Measurements from ENCODE around the gene CISH.

CISH gene

DNA sequence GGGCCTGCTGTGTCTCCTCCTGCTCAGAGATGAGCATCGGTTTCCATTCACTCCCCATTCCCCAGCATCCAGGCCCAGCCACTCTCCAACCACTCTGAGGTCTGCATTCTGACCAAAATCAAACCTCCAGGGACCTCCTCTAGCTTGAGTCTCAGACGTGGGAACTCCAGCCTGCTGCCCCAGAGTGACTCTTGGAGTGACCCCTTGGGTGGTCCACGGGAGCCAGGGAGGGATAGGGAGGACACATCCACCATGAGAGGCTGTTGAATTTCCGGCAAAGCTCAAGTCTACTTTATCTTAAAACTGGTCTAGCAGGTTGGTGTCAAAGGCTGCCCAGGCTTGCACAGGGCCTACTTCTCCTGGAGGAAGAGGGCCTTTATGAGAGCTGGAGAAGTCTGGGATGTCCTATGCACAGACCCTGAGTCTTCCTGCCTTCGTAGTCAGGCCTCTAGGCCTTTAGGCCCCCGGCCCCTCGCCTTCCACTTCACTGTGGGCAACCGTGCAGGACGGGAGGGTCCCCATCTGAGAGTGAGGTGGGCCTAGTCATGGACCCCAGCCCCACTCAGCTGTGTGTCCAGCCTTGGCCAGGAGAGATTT lies 8.9 kb downstream of the CISH start:
- in situ Hi-C loops (cut with HindIII; ENCODE audit: low sequenced_read_pairs) = no loop called here
- TF ChIP-seq, protein P1, sequence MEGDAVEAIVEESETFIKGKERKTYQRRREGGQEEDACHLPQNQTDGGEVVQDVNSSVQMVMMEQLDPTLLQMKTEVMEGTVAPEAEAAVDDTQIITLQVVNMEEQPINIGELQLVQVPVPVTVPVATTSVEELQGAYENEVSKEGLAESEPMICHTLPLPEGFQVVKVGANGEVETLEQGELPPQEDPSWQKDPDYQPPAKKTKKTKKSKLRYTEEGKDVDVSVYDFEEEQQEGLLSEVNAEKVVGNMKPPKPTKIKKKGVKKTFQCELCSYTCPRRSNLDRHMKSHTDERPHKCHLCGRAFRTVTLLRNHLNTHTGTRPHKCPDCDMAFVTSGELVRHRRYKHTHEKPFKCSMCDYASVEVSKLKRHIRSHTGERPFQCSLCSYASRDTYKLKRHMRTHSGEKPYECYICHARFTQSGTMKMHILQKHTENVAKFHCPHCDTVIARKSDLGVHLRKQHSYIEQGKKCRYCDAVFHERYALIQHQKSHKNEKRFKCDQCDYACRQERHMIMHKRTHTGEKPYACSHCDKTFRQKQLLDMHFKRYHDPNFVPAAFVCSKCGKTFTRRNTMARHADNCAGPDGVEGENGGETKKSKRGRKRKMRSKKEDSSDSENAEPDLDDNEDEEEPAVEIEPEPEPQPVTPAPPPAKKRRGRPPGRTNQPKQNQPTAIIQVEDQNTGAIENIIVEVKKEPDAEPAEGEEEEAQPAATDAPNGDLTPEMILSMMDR (IDR thresholded peaks at IDR 0.05; ENCODE audit: low read depth, low read length, missing control alignments) = no peak
- no peak for DNase-seq (ENCODE audit: low read depth)
- H3K4me3 ChIP-seq (ENCODE audit: low read depth, low read length) = no peak overlapping the region

DNA sequence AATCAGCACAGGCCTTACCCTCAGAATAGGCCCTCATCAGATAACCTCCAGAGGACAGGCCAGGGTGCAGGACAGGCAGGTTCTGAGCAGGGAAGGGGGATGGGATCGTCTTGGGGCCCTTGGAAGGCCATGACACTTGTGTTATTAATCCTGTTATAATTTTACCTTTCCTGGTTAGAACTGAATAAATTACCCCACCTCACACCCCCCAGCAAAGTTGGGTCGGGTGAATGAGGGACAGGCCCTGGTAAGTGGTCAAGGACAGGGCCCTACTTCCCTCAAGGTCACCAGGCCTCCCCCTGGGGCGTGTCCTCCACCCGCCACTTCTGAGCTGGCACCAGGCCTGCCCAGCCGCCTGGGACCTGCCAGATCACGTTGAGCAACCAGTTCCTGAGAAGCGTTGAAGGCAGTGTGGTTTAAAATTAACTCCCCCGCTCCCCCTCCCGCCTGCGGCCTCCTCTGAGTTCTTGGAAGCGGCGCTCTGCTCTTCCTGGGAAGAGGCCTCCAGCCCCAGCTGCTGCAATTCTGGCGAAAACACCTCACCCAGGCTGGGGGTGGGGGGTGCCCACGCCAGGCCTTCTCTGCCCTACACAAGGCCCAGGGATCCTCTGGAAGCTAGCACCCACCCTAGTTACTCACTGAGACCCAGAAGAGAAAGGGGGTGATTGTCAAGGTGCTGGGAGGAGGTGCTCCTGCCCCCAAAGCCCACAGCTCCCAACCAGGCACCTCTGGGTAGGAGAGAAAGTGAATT lies 10.6 kb downstream of the CISH start:
- DNase-seq (ENCODE audit: low read depth) = peak; percentile 90
- no peak overlapping the region for H3K4me3 ChIP-seq (ENCODE audit: low read depth, low read length)
- TF ChIP-seq, protein P1 (IDR thresholded peaks at IDR 0.05; ENCODE audit: low read depth, low read length, missing control alignments) = no peak
- in situ Hi-C loops (cut with HindIII; ENCODE audit: low sequenced_read_pairs) = no loop called here

DNA sequence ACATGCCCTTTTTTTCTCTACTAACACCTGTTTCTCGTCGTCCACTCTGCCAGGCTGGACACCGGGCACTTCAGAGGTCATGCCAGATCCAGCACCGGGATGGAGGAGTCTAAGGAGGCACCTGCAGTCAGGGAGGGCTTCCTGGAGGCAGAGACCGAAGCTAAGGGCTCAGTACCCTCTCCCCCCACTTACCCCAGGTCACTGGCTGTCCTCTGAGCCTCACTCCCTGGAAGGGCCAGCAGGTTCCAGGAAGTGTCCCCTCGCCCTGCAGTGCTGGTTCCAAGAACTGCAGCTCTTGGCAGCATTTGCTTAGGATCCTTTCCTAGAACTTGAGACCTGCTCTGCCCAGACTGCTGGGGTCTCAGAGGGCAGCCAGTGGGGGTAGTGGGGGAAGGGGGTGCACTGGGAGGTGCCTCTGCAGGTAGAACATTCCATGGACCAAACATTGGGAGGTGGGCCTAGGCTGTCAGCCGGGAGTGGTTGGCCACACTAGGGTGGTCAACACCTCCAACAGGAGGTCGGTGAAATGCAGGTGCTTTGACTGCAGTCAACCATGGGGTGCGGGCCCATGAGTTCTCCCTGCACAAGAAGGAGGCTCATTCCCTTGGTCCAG lies 11.3 kb downstream of the CISH start:
- DNase-seq (ENCODE audit: low read depth) = no peak
- in situ Hi-C loops (cut with HindIII; ENCODE audit: low sequenced_read_pairs) = no loop called here
- TF ChIP-seq, protein P1 (IDR thresholded peaks at IDR 0.05; ENCODE audit: low read depth, low read length, missing control alignments) = no peak
- no peak overlapping the region for H3K4me3 ChIP-seq (ENCODE audit: low read depth, low read length)

DNA sequence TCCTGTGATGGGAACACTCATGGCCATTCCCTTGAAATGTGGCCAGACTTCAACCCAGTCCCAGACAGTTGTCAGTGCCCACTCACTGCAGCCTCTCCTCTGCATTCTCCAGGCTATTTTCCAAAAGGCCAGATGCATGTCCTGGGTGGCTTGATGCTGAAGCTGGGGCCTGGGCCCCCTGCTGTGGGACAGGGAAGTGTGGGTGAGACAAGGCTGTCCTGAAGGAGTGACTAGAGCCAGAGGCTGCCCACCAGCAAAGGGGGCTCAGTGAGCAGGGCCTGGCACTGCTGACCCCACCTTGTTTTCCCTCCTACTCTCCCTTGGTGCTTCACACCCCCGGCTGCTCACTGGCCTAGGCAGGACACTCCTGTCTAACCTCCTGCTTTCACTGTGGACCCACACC lies 11.9 kb downstream of the CISH start:
- in situ Hi-C loops (cut with HindIII; ENCODE audit: low sequenced_read_pairs) = no loop called here
- TF ChIP-seq, protein P1 (IDR thresholded peaks at IDR 0.05; ENCODE audit: low read depth, low read length, missing control alignments) = no peak
- no peak overlapping the region for H3K4me3 ChIP-seq (ENCODE audit: low read depth, low read length)
- DNase-seq (ENCODE audit: low read depth) = no peak

DNA sequence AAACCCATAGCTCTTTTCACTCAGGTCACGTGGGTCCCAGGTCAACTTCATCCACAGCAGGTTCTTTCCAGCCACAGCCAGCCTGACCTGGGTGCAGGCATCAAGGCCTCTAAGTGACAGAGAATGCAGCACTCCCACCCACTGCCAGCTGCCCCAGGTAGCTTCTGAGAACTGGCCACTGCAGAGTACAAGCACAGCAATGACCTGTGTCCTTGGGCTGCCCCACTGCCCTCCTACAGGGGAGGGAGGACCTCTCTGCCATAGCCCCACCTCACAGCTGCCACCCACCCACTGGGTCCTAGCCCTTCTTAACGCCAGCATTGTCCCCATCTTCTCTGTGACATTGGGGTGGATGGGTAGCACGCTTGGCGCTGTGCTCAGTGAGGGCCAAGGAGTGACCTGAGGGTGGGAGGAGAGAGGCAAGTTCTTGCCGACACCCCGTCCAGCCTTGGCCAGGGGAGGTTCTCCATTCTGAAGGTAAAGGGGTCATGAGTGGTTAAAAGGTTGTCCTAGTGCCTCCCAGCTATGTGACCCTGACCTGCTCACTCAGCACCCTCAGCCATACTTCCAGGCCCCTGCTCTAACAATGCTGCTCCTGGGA lies 12.4 kb downstream of the CISH start:
- in situ Hi-C loops (cut with HindIII; ENCODE audit: low sequenced_read_pairs) = no loop called here
- no peak overlapping the region for H3K4me3 ChIP-seq (ENCODE audit: low read depth, low read length)
- no peak for DNase-seq (ENCODE audit: low read depth)
- TF ChIP-seq, protein P1 (IDR thresholded peaks at IDR 0.05; ENCODE audit: low read depth, low read length, missing control alignments) = no peak

DNA sequence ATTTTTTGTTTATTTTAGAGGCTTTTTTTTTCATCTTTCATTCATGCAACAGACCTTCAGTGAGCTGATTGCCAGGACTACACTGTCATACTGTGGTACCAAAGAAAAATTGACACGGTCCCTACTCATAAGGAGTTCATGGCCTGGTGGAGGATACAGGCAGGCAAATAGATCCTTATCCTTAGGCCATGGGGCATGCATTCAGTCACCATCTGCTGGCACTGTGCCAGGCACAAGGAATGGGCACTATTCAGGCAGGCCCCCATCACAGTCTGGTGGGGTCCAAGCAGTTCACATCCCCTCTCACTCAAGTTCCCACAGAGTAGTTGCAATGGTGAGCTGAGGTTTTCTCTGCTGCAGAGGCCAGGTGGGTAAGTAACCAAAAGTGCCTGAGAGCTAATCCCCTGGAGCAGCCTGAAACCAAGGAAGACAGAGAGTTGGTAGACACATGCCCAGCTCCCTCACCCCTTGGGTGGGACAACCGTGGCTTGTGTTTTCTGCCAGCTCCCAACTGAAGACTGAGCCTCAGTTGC lies 17.3 kb downstream of the CISH start:
- in situ Hi-C loops (cut with HindIII; ENCODE audit: low sequenced_read_pairs) = no loop called here
- TF ChIP-seq, protein P1 (IDR thresholded peaks at IDR 0.05; ENCODE audit: low read depth, low read length, missing control alignments) = no peak
- no peak overlapping the region for H3K4me3 ChIP-seq (ENCODE audit: low read depth, low read length)
- DNase-seq (ENCODE audit: low read depth) = no peak
